Measurements from ENCODE around the gene MYH9.

- TF ChIP-seq POLR2A (IDR thresholded peaks at IDR 0.05): no peak
- no peak for TF ChIP-seq CTCF (IDR thresholded peaks at IDR 0.05)
Measured at GRCh38 chr22:36285017-36285416, 102.8 kb downstream of the MYH9 start.
